Endothelial cell of umbilical vein (primary cell): ENCODE data around the gene SLC1A3. TPM values are rescaled to one million over a fixed set of nuclear protein-coding genes. Genes with fewer than 3 reads are reported as not detected.

Source experiments
- BruUV-seq: library from RNA; stranded (reverse); fragments of 400-500 nt; replicated peaks from 2 replicates; lab custom pipeline; 2021; lab: Mats Ljungman, UMichigan
- CTCF ChIA-PET: fragments of 300-600, 350-600 bp; sonication (Branson Sonifier 250); formaldehyde crosslinking; loops from one replicate; lab custom pipeline; 2021; ENCODE audit warnings: antibody characterized with exemption, inconsistent platforms; lab: Charles Lee
- POLR2A ChIA-PET: fragments of 300-600, 350-600 bp; sonication (Branson Sonifier 250); formaldehyde crosslinking; loops from one replicate; lab custom pipeline; 2021; ENCODE audit warnings: antibody characterized with exemption, inconsistent platforms; lab: Charles Lee
- DNase-seq: peaks from one replicate; pipeline ENCODE4 v3.0.0-alpha.2; 2011; ENCODE audit warnings: low read depth, low spot score
- FAIRE-seq: peaks from 2 replicates; lab custom pipeline; 2011; peaks lifted over from hg19 to GRCh38; lab: Jason Lieb, UNC
- H2AFZ ChIP-seq: 2 replicates; pipeline ENCODE4 v1.6.0; 2012; ENCODE audit warnings: low read depth, low read length, control low read depth, inconsistent platforms
- H3K27ac ChIP-seq: 2 replicates; pipeline ENCODE4 v1.5.1; 2011; ENCODE audit warnings: low read depth, mild to moderate bottlenecking, control low read depth, low read length, moderate library complexity; ENCODE audit not compliant: insufficient read depth
- H3K27me3 ChIP-seq, 2 experiments: 2 replicates each; pipeline versions ENCODE4 v1.6.0 to v1.6.1; 2011; ENCODE audit warnings: low read length in 2 of 2, mixed read lengths in 1 of 2; ENCODE audit not compliant: control insufficient read depth in 2 of 2, insufficient read depth in 2 of 2
- H3K36me3 ChIP-seq, 2 experiments: 2 replicates in 1 of 2; 3 replicates in 1 of 2; pipeline ENCODE4 v1.5.1; 2011; ENCODE audit warnings: low read length in 2 of 2, mild to moderate bottlenecking in 1 of 2, moderate library complexity in 1 of 2; ENCODE audit not compliant: control insufficient read depth in 2 of 2, insufficient read depth in 2 of 2; ENCODE audit errors: extremely low read depth in 1 of 2
- H3K4me1 ChIP-seq: 3 replicates; pipeline ENCODE4 v1.5.1; 2011; ENCODE audit warnings: mild to moderate bottlenecking, low read length; ENCODE audit not compliant: control insufficient read depth, insufficient read depth; ENCODE audit errors: extremely low read depth
- H3K4me2 ChIP-seq: 2 replicates; pipeline ENCODE4 v1.6.1; 2011; ENCODE audit warnings: low read length, control low read depth, mixed read lengths; ENCODE audit not compliant: insufficient read depth
- H3K4me3 ChIP-seq, 3 experiments: fragments of 200-600 bp in 1 of 3; sonication (generic), shearing (Covaris generic) in 1 of 3; replicated peaks in 1 of 3; 2 replicates each; pipeline ENCODE4 v1.5.1; 2011 to 2016; ENCODE audit warnings: control low read depth in 3 of 3, low read length in 3 of 3, mild to moderate bottlenecking in 2 of 3, inconsistent platforms in 1 of 3, low read depth in 1 of 3, moderate library complexity in 1 of 3; ENCODE audit not compliant: insufficient read depth in 1 of 3
- H3K79me2 ChIP-seq: 2 replicates; pipeline ENCODE4 v1.6.0; 2012; ENCODE audit warnings: low read length, inconsistent platforms; ENCODE audit not compliant: control insufficient read depth, insufficient read depth
- H3K9ac ChIP-seq: replicated peaks from 2 replicates; pipeline ENCODE3; 2011; ENCODE audit warnings: low read length, control low read depth; ENCODE audit not compliant: insufficient read depth; ENCODE audit errors: extremely low read depth
- H3K9me1 ChIP-seq: replicated peaks from 3 replicates; pipeline ENCODE4 v1.6.0; 2011; ENCODE audit warnings: mild to moderate bottlenecking, low read length; ENCODE audit not compliant: control insufficient read depth, insufficient read depth; ENCODE audit errors: extremely low read depth
- H3K9me3 ChIP-seq: replicated peaks from 2 replicates; pipeline ENCODE4 v1.5.1; 2012; ENCODE audit warnings: low read length, inconsistent platforms; ENCODE audit not compliant: control insufficient read depth, insufficient read depth
- H4K20me1 ChIP-seq: replicated peaks from 2 replicates; pipeline ENCODE3; 2011; ENCODE audit warnings: mild to moderate bottlenecking, low read length; ENCODE audit not compliant: control insufficient read depth, insufficient read depth; ENCODE audit errors: extremely low read depth
- CTCF ChIP-seq, 2 donors: IDR thresholded peaks; 1 replicate in 1 of 2; 2 replicates in 1 of 2; pipeline ENCODE4 v1.5.1; 2011; ENCODE audit warnings: low read length in 2 of 2, mild to moderate bottlenecking in 2 of 2, moderate library complexity in 2 of 2, control low read depth in 1 of 2, inconsistent platforms in 1 of 2, low read depth in 1 of 2; ENCODE audit not compliant: insufficient read depth in 1 of 2; ENCODE audit errors: extremely low read depth in 1 of 2
- EZH2 ChIP-seq: IDR thresholded peaks from 2 replicates; pipeline ENCODE4 v1.6.1; 2012; ENCODE audit warnings: borderline replicate concordance, low read depth, mild to moderate bottlenecking, moderate library complexity, low read length, inconsistent platforms; ENCODE audit not compliant: severe bottlenecking
- FOS ChIP-seq: IDR thresholded peaks from 2 replicates; pipeline ENCODE4 v1.6.1; 2011; ENCODE audit warnings: mild to moderate bottlenecking, low read length, moderate library complexity, borderline replicate concordance; ENCODE audit not compliant: insufficient read depth
- GATA2 ChIP-seq: IDR thresholded peaks from 2 replicates; pipeline ENCODE4 v1.7.0; 2011; ENCODE audit warnings: low read depth, mild to moderate bottlenecking, moderate library complexity, mixed read lengths, low read length; ENCODE audit not compliant: insufficient read length, insufficient read depth
- JUN ChIP-seq: IDR thresholded peaks from 2 replicates; pipeline ENCODE4 v1.6.1; 2011; ENCODE audit warnings: borderline replicate concordance, low read depth; ENCODE audit not compliant: insufficient read length, insufficient read depth
- MAX ChIP-seq: IDR thresholded peaks from 2 replicates; pipeline ENCODE4 v1.6.1; 2011; ENCODE audit not compliant: insufficient read depth, insufficient read length
- MYC ChIP-seq: IDR thresholded peaks from one replicate; pipeline ENCODE4 v1.6.1; 2011; ENCODE audit warnings: mild to moderate bottlenecking, low read depth, low read length
- POLR2A ChIP-seq: IDR thresholded peaks from 2 replicates; pipeline ENCODE4 v1.6.1; 2012; ENCODE audit warnings: low read depth, mild to moderate bottlenecking, control low read depth, low read length
- POLR2AphosphoS5 ChIP-seq: IDR thresholded peaks from 2 replicates; pipeline ENCODE4 v1.6.1; 2012; ENCODE audit warnings: low read depth, mild to moderate bottlenecking, control low read depth, low read length, moderate library complexity; ENCODE audit not compliant: insufficient read depth
- dilution Hi-C: fragments of 300-500 bp; cut with MboI; formaldehyde crosslinking; loops from one replicate; pipeline ENCODE4 v1.15.0; 2019; ENCODE audit warnings: low sequenced_read_pairs; ENCODE audit not compliant: extremely low pct_ligation_motif_present
- intact Hi-C: fragments of 100-400 bp; cut with micrococcal nuclease; formaldehyde crosslinking; loops from one replicate; pipeline ENCODE4 v1.10.0; 2022
- polyA plus RNA-seq, 4 experiments: library from polyadenylated mRNA; depleted of rRNA in 3 of 4; stranded (reverse) in 3 of 4; unstranded in 1 of 4; fragments of >200 nt; gene quantifications; 2 replicates each; pipeline versions ENCODE4 v1.2.1 to v1.2.3, GENCODE V29; 2011 to 2012; ENCODE audit warnings: missing spikeins in 1 of 4
- total RNA-seq: library from RNA; stranded (reverse); gene quantifications from 2 replicates; pipeline ENCODE4 v1.2.3, GENCODE V29; 2021

Gene SLC1A3
- total and polyA plus RNA-seq, 2 donors (not counting 3 experiments of a cell fraction or from before 2014, with no cell fraction given): 0.36 TPM; not detected in 1

- no peak overlapping the region for H3K4me2 ChIP-seq
- H3K27me3 ChIP-seq: peaks cover 2 to 3% of the 10 kb centered on the region in 2 experiments
- intact Hi-C loops (no loop called here), dilution Hi-C loops (no loop called here)
- TF ChIP-seq MAX (no peak), POLR2A (no peak), JUN (no peak), GATA2 (no peak), MYC (no peak), FOS (no peak), POLR2AphosphoS5 (no peak), EZH2 (no peak), CTCF (IDR thresholded peaks at IDR 0.05; ENCODE audit: extremely low read depth in 1 of 2, insufficient read depth in 1 of 2, low read depth in 1 of 2, low read length in 2 of 2) (no peak)
- POLR2A ChIA-PET: no interaction called here
- no peak overlapping the region for H3K27ac ChIP-seq
- H4K20me1 ChIP-seq: no peaks in the 10 kb centered on the region
- H3K4me1 ChIP-seq: no peaks in the 10 kb centered on the region
- H3K36me3 ChIP-seq: no peaks in the 10 kb centered on the region
- H3K9me1 ChIP-seq: no peaks in the 10 kb centered on the region
- H3K4me3 ChIP-seq: no peak overlapping the region
- H3K79me2 ChIP-seq: no peaks in the 10 kb centered on the region
- H3K9me3 ChIP-seq: no peaks in the 10 kb centered on the region
- H2AFZ ChIP-seq: no peak overlapping the region
- CTCF ChIA-PET: interaction anchor here (1.7 kb wide), 1 partner anchor 10 kb away, joined by 6 read pairs; no protein-coding TSS in a partner anchor
- FAIRE-seq (no peak), DNase-seq (no peak)
- H3K9ac ChIP-seq: no peak overlapping the region
- BruUV-seq: no TSS peak
Observed at GRCh38 chr5:36685631-36686288, 79.4 kb downstream of the SLC1A3 start.
